Right kidney (tissue), 1 donor: Measurements from ENCODE around the gene RAB11FIP2.

Source experiments
- DNase-seq: peaks from one replicate; pipeline ENCODE4 v3.0.0-alpha.2; 2016

Gene RAB11FIP2

DNA sequence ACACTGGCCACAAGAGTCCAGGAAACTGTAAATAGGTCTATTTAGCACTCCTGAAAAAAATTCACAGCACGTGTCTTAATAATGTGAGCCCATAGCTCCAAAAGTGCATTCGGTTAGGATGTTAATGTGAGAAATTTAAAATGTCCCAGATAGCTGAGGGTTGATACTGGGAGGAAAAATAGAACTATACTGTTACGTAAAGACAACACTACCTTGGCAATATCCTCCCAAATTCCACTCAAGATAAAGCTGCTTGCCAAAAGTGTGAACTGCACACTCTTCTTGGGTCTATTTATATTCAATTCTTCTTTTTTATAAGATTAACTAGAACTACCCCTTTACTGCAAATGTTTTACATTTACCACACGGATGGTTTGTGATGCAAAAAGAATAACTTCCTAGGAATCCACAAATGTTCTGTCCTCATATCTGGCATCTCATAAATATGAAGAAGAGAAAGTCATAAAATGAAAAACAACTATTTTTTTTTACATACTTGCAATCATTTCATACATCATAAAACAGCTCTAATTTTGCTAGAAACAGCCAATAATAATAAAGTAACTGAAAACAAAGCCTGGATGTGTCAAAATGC lies 10.4 kb downstream of the RAB11FIP2 start:
- no peak for DNase-seq

DNA sequence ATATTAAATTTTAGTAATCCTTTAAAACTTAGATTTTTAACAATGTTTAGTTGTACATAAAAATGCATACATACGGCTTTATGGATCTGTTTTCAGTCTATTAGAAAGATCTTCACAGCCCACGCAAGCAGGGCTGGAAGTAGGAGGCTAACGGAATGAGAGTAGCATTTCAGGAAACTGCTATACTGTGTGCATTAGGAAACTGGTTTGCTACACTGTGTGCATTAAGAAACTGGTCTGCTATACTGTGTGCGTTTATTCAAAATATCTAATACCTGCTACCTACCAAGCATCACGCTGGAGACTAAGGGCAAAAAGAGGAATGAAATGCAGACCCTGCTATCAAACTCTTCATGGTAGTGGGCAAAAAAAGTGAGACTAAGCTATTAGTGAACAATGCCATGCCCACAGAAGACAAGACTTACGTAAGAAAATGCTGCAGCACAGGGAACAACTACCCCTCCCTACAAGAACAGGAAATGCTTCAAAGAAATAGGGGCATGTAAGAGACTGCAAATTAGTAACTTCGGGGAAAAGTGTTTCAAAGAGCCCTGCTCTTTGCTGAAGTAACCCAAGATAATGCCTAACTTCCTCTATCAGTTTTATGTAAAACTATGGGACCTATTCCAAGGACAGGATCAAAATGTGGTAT lies 11.3 kb downstream of the RAB11FIP2 start:
- DNase-seq = no peak

DNA sequence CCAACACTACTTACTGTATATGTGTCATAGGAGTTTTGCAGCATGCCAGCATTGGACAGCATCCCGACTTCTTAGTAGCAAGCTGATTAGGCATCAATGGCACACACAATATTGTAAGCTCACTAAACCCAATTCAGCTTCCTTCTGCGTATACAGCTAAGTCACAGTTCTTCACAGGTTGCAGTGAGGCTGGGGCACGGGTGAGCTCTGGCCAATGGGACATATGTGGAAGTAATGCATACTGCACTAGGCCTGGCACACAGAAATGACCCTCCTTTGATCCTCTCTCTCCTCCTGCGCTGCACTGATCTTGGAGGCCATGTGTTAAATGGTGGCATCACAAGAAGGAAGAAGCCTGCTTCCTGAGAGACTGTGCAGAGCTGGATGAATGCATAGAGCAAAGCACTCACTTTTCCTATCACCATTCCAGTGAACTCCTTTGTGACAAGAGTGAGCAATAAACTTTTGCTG lies 11.9 kb downstream of the RAB11FIP2 start:
- no peak for DNase-seq

DNA sequence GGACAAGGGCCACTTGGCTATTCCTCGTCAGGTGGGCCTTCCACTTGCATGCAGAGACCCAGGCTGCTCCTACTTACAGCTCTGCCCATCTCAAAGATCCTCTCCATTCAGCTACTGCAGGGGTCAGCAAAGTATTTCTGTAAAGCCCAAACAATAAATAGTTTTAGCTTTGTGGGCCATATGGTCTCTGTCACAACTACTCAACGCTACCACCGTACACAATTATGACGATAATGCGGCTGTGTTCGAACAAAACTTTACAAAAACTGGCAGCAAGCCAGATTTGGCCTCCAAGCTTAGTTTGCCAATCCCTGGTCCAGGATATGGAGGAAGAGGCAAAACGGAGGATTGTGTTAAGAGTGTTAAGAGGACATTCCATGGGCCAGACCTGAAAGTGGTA lies 12.8 kb downstream of the RAB11FIP2 start:
- DNase-seq = no peak

DNA sequence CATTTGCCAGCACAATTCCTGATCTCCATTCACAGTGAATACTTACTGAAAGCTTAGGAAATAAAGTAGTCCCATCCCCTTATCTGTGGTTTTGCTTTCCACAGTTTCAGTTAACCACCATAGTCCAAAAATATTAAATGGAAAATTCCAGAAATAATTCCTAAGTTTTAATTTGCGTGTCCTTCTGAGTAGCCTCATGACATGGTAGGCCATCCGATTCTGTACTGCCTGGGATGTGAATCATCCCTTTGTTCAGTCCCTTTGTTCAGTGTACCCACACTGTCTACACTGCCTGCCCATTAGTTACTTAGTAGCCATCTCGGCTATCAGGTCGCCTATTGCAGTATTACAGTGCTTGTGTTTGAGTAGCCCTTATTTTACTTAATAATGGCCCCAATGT lies 14.2 kb downstream of the RAB11FIP2 start:
- no peak for DNase-seq

DNA sequence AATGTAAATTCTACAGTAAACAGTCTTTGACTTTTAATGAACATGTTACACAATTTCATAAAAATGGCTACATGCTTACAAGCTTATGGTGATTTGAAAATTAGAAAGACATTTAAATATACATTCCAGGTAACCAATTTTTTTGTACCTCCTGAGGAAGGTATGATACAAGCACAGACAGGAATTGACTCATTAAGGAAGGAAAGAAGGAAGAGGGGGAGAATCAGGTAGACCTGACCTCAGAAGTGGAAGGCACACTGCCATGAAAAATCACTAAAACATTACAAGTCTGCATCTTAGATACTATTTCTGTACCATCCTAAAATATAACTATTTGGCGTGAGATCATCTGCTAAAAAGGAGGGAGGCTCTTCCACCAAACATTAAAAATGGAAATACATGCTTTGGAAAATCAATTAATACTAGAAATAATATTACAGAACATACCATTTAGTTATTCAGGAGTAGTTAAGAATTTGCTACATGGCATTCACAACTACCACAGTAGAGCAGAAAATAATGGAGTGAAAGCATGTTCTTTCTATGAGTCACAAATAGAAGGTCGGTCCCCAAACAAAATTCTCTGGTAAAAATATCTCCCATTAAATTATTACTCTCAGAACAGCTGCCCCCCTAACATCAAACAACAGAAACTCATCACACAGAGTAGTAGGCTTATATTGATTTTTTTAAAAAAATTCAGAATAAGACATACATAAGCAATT lies 15.2 kb downstream of the RAB11FIP2 start:
- DNase-seq = no peak

DNA sequence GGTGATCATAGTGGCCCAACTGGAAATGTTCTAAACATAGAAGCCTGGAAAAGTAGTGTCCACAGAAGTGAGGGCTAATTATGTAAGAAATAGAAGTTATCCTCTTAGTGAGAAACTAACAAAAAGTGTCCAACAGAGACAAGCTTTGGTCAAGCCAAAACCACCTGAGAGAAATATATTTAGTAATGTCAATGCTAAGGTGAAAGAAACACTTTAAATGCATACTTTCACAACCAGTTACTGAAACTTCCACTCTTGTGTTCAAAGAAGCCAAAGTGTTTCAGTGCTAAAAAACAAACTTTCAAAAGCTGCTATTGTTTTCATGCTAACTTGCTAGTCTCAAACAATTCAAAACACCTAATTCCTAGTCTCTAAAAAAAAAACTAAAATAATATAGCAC lies 18.1 kb downstream of the RAB11FIP2 start:
- DNase-seq = no peak

DNA sequence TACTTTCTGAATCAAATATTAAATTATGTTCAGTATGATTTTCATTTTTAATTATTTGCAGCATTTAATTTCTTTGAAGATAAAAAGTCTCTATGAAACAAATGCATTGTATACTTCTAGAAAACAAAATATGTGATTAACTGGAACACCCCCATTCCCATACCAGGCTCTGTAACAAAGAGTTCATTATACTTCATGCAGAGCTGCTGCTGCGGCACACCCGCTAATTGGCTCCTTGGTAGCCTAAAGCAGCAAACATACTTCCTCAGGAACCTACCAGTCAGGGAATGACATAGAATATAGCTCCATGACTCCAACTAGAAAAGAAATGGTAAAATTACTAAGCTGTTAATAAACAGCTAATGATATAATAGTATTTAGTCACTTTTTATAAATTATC lies 19.3 kb downstream of the RAB11FIP2 start:
- no peak for DNase-seq

DNA sequence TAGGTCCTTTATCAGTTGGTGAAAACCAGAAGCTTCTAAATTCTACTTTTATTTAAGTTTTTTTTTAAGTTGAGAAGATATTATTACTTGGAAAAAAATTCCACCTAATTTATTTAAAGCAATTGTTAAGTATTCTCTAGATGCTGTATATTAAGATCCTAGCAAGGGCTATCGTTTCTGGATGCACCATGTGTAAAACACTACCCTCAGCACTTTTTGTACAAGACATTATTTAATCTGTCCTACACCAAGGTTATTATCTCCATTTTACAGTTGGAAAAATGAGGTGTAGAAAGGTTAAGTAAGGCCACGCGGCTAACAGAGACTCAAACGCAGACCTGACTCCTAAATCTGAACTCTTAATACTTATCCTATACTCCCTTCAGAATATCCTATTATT lies 19.8 kb downstream of the RAB11FIP2 start:
- no peak for DNase-seq

DNA sequence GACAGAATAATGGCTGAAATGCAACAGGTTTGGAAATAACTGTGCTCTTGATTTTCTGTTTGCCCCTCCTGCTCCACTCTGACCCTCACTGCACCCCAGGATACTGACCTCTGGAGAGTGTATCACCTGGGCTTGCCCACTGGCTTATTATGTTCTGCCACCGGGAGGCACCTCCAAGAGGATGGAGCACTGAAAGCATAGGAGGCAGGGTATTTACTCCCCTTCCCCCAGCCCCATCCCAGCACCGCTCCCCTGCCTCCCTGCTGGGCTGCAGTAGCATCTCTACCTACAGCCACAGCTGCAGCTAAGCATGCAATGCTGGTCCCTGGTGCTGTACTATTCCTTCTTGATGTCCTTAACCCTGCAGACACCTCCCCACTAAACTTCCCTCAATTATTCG lies 26.4 kb downstream of the RAB11FIP2 start:
- DNase-seq = no peak

DNA sequence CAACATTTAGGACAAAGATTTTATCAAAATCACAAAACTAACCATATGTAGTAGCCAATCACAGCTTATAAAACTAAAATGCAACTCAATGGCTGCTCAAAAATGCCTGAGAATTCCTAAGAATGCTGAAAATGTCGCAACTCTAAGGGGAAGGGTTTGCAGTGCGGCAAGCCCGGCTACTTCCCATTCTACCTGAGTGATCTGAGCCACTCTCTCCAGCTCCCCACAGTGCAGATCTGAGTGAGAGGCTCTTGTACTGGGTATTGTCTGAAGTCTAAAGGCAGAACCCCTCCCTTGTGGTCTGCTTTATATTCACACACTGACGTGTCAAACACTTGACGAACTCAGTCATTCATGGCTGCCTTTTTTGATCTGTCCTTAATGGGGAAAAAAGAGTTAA lies 28.9 kb downstream of the RAB11FIP2 start:
- DNase-seq = no peak

DNA sequence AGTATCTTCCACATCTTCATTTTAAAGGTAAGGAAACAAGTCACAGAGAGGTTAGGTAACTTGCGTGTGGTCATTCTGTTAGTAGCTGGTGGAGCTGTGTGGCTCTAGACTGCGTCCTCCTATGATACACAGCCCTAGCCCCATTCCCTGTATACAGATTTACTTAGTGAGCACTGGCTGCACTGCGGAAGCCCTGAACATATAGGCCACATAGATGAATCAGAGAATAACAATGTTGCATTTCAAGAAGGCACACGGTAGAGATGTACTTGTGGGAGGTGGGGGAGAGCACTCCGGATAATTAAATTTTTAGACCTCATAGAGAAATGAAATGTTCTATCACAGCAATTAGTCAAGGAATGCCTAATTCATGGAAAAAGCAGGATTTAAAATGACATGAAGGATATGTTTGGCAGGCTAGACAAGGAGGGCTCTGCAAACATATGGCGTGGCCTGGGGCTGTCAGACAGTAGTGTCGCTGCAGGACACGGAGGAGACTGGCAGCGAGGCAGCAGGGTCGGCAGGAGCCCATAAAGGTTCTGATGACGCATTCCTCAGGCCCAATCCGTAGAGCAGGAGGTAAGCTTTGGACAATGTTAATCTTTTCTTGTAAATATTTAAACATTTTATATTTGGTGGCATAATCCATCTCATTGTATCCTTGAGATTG lies 29.5 kb downstream of the RAB11FIP2 start:
- no peak for DNase-seq

DNA sequence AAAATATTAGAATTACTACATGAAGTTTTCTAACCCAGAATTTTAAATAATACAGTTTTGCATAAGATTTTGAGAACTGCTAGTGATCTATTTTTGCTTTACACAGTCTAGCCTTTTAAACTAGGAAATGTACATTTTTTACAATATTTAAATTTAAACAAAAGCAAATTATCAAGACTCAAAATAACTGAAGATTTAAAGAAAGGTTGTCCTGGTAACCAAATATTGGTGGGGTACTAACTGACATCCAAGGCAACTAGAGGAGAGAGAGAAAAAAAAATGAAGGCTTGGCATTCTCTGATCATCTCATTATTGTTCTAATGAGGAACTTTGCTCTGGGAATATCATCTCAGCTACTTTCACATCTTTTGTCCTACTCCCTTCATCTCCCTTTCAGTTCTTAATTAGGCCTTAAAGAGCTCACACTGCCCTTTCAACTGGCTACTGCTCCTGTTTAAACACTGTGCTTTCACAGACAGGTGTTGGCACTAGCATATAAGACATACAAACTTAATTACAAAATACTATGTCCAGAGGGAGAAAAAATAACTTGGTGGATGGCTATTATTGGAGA lies 33.7 kb downstream of the RAB11FIP2 start:
- no peak for DNase-seq

DNA sequence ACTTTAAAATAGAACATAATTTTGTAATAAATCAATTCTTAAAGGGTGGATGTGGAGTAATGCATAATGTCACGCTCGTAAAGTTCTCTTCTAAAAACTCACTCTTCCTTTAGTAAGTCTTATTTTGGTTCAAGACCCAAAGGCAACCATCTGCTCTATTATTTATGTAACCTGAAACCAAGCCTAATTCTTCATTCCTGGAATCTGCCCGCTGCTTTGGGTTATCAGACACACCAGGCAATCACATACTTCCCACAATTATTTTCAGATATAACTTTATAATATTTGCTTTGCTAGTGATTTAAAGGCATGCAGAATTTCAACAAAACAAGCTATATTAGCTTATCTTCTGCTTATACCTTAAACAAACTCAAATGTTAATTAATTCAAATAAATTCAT lies 39.0 kb downstream of the RAB11FIP2 start:
- DNase-seq = no peak

DNA sequence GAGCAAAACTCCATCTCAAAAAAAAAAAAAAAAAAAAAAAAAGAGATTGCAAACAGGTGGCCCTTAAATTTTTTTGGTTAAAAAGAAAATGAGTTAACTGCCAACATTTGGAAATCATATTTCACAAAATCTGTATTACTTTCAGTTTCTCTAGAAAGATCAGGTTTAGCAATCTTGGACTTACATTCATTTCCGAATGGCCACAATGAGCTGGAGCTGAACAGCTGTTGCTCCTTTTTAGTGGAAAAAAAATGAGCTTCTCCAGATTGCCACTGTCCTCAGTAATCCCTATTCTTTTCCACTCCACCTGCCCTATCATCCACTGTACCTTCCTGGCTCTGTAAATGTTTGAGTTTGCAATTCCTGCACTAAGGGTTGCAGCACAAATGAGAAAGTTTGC lies 43.6 kb downstream of the RAB11FIP2 start:
- no peak for DNase-seq

DNA sequence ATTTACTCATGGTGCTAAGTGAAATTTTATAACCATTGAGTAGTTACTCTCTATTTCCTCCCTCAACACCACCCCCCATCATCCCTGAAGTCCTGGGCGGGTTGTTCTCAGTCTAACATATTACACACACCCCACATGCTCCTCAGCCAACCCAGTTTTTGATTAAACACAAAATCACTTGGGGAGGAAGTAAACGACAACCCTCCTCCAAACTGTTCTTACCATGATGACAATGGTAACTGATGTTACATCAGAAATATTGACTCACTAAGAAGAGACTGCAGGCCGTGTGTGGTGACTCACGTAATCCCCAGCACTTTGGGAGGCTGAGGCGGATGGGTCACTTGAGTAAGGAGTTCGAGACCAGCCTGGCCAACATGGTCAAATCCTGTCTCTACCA lies 44.2 kb downstream of the RAB11FIP2 start:
- DNase-seq = no peak

DNA sequence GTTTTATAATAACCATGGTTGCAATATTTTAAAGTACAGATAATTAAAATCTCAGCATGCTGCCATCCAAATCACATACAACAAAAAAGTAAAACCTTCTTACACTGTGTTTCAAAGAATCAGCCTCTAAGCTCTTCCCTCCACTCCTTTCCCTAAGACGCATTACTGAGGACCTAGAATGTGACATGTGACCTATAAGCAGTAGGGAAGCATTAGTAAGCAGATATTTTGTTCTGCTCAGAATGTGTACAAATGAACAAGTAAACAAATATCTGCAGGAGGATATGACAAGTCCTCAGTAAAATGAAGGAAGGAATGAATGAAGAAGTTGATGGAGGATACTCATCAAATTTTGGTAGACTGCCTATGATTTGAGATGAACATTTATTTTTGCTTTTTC lies 49.1 kb downstream of the RAB11FIP2 start:
- no peak for DNase-seq

DNA sequence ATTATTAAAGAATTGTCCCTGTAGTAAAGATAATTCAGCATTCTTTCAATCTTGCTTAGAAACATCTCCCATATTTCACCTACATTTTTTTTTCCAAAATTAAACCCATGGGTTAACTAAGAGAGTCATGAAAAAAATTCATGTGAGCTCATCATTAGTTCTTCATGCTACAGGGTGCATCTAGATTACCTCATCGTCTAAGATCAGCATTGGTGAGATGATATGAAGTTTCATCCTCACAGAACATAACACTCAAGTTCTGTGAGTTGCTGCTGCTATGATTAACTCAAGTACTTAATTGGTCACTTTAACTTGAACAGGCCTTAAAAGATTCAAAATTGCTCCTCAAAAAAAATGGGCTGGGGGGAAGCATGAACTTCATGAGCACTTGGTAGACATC lies 50.0 kb downstream of the RAB11FIP2 start:
- no peak for DNase-seq

DNA sequence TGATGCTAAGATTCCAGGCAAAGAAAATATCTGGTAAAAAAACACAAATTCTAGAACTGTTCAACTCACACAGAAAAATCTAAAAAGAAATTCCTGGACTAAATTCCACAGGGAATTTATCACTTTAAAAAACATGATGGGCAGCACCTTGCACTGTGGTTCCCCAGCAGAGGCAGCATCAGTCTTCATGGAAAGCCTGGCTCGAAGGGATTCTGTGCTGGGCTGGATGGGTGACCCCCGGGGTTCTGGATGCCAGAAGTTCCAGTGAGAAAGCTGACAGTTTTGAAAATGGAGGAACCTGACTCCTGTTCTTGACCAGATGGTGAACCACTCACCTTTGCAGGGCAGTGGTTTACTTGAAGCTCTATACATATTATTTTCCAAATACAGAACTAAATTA lies 52.0 kb downstream of the RAB11FIP2 start:
- DNase-seq = no peak

DNA sequence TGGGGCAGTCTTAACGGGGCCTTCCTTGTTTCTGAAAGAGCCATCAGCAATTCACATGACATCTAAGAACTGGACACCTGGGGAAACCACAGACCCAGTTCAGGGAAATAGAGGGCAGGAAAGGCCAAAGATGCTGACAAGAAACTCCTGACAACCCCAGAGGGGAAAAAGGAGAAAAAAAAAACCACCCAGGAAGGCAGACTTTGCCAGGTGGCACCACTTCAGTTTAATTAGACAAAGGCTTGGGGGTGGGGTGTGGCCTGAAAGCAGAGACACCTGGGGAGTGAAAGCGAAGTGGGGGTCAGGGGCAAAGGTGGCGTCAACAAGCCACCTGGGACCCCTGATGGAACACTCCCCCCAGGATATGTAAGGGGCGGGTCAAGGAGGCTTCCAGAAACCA lies 53.6 kb downstream of the RAB11FIP2 start:
- DNase-seq = no peak

DNA sequence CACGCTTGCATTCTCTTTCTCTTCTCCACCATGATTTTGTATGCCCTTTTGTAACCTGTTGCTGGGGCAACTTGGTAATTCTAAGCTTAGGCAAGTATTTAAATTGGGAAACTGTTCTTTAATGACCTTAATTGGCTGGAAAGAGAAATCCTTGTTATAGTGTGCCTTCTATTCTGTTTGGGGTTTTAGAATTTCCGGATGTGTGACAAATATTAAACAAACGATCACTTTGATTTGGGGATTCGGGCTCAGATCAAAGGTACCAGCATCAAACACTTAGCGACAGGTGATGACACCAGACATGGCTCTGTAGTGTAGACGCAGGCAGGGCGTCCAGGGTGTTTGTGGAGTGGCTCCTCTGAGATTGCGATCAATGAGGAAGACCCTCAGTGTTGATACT lies 55.0 kb downstream of the RAB11FIP2 start:
- no peak for DNase-seq

DNA sequence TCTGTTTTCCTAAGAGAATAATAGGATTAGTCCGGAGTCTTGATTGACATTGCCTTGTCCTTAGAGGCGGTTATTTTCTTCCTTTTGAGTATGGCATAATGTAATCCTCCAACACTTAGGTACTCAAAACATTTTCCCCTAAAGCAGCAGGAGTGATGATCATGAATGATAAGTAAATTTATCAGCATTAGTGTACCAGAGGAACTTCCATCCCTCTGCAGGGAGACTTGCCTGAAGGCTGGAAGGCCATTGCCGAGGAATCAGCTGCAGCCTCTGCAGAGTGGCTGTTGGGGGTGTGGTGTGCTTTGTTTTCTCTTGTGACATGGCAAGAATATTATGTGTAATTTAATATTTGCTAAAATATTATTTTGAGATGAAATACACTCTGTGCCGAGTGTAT lies 56.8 kb downstream of the RAB11FIP2 start:
- DNase-seq = no peak

DNA sequence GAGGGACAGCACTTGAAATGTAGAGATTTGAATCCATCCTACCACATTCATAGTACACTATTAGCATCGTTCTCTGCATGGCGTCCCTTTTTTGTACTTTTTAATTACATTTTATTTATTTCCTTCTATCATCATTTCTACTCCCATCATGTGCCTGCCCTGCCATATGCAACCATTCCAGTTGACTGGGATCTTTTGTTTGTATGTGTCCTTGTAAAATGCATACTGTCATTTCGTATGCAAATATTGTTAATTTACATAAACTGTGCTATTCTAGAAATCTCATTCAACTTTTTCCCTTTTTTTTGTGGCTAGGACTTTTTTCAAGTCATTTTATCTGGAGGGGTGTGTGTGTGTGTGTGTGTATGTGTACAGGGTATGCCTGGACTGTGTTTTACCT lies 57.9 kb downstream of the RAB11FIP2 start:
- DNase-seq = no peak
